RWPE1 (cell line): ENCODE data around the gene NHERF1.

Experiments used
- CTCF ChIA-PET: fragments of 350-600 bp; sonication (Branson Sonifier 250); formaldehyde crosslinking; extraction: SDS; loops from one replicate; lab custom pipeline; 2021; lab: Yijun Ruan, JAX
- POLR2A ChIA-PET: fragments of 400-600 bp; formaldehyde crosslinking; extraction: SDS; loops from one replicate; lab custom pipeline; 2020; ENCODE audit warnings: antibody characterized with exemption; ENCODE audit not compliant: low non-redundant PET; lab: Yijun Ruan, JAX
- DNase-seq: peaks from one replicate; pipeline ENCODE4 v3.0.0; 2012; ENCODE audit warnings: low spot score
- H3K27ac ChIP-seq: fragments of 450-650 bp; 2 replicates; pipeline ENCODE4 v1.5.1; 2017
- TF ChIP-seq, protein P1 (sequence below): fragments of 450-650 bp; conservative IDR thresholded peaks from 2 replicates; pipeline ENCODE4 v1.5.1; 2017; ENCODE audit warnings: low read depth, mild to moderate bottlenecking

Gene NHERF1

DNA sequence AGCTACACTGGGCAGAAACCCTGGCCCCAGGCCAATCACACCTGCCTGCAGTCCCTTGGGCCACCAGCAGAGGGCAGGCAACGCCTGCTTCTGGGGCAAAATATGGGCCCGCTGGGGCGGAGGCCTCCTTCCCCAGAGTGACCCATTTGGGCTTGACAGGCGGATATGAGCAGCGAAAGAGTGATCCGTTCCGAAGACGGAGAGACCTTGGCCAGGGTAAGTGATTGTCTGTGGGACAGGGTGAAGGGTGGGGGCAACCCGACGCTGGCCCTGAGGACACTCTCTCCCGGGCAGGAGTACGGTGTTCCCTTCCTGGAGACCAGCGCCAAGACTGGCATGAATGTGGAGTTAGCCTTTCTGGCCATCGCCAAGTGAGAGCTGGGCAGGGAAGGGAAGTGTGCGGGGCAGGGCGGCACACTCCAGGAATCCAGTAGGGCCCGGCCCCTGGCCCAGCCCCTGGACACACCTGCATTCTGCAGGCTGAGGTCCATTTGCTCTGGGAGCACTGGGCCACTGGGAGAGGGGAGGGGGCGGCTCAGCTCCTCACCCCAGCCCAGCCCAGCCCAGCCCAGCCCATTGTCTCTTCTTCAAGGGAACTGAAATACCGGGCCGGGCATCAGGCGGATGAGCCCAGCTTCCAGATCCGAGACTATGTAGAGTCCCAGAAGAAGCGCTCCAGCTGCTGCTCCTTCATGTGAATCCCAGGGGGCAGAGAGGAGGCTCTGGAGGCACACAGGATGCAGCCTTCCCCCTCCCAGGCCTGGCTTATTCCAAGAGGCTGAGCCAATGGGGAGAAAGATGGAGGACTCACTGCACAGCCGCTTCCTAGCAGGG is 3.5 kb upstream of the NHERF1 start:
- peak; percentile 75 for DNase-seq
- H3K27ac ChIP-seq, result peak overlapping the region; percentile 37
- TF ChIP-seq, protein P1, sequence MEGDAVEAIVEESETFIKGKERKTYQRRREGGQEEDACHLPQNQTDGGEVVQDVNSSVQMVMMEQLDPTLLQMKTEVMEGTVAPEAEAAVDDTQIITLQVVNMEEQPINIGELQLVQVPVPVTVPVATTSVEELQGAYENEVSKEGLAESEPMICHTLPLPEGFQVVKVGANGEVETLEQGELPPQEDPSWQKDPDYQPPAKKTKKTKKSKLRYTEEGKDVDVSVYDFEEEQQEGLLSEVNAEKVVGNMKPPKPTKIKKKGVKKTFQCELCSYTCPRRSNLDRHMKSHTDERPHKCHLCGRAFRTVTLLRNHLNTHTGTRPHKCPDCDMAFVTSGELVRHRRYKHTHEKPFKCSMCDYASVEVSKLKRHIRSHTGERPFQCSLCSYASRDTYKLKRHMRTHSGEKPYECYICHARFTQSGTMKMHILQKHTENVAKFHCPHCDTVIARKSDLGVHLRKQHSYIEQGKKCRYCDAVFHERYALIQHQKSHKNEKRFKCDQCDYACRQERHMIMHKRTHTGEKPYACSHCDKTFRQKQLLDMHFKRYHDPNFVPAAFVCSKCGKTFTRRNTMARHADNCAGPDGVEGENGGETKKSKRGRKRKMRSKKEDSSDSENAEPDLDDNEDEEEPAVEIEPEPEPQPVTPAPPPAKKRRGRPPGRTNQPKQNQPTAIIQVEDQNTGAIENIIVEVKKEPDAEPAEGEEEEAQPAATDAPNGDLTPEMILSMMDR, result peak; percentile 99
- POLR2A ChIA-PET, result interaction anchor here (1.0 to 1.4 kb wide), 2 partner anchors 24 to 31 kb away, joined by 3 to 6 read pairs; partner anchors contain the start of gene NAT9
- CTCF ChIA-PET, result interaction anchor here (0.6 to 4.0 kb wide), 18 partner anchors 9 to 179 kb away, joined by 3 to 42 read pairs (median 4); partner anchors contain the start of gene NAT9

GRCh38 chr17:74745548-74746177 is 2.8 kb upstream of the NHERF1 start:
- ChIA-PET POLR2A (interaction anchor here (1.0 to 1.4 kb wide), 2 partner anchors 24 to 30 kb away, joined by 3 to 6 read pairs; partner anchors contain the start of gene NAT9), CTCF (interaction anchor here (0.6 to 4.0 kb wide), 13 partner anchors 14 to 180 kb away, joined by 3 to 42 read pairs (median 4); partner anchors contain the start of gene NAT9)
- DNase-seq, result no peak
- TF ChIP-seq, protein P1, result no peak
- H3K27ac ChIP-seq, result peak overlapping the region; percentile 0

- no peak for DNase-seq
- CTCF ChIA-PET, result interaction anchor here (0.6 to 4.0 kb wide), 6 partner anchors 9 to 45 kb away, joined by 3 to 42 read pairs (median 6); no protein-coding TSS in a partner anchor
- POLR2A ChIA-PET, result interaction anchor here (0.6 to 1.4 kb wide), 3 partner anchors 30 to 82 kb away, joined by 3 to 6 read pairs (median 3); partner anchors contain the start of gene NAT9
- H3K27ac ChIP-seq, result peak overlapping the region; percentile 10; the same call in 1 of the 2 replicates
- TF ChIP-seq, protein P1, result no peak
Observed at GRCh38 chr17:74746376-74746775, 2.1 kb upstream of the NHERF1 start.

- TF ChIP-seq, protein P1, result no peak
- POLR2A ChIA-PET, result interaction anchor here (0.6 kb wide), 3 partner anchors 26 to 349 kb away, joined by 3 to 7 read pairs (median 5); a partner anchor contains a TSS
- peak overlapping the region; percentile 81 for H3K27ac ChIP-seq
- CTCF ChIA-PET, result interaction anchor here (0.6 to 4.0 kb wide), 5 partner anchors 9 to 44 kb away, joined by 3 to 42 read pairs (median 10); no protein-coding TSS in a partner anchor
- no peak for DNase-seq
Observed at GRCh38 chr17:74746922-74747321, 1.5 kb upstream of the NHERF1 start.

GRCh38 chr17:74748279-74748528 is 224 bp upstream of the NHERF1 start:
- DNase-seq, result no peak
- ChIA-PET CTCF (no interaction called here), POLR2A (interaction anchor here (1.3 to 1.4 kb wide), 2 partner anchors 11 to 28 kb away, joined by 3 to 6 read pairs; partner anchors contain the start of gene NAT9)
- TF ChIP-seq, protein P1, result 0 out of 2 replicates have a peak, but pooled peaks have one; percentile 13
- H3K27ac ChIP-seq, result peak overlapping the region; percentile 81
